Measurements from ENCODE around the gene LENEP.

Gene LENEP

GRCh38 chr1:155023627-155024026, 30.2 kb downstream of the LENEP start:
- no peak overlapping the region for H3K9ac ChIP-seq (ENCODE audit: low read depth, low read length)
- H3K36me3 ChIP-seq (ENCODE audit: control insufficient read depth, insufficient read depth, low read length), result no peaks in the 10 kb centered on the region
- H3K27ac ChIP-seq (ENCODE audit: low read depth, low read length), result no peak overlapping the region
- H3K4me3 ChIP-seq (ENCODE audit: low read depth, low read length), result no peak overlapping the region
- no peaks in the 10 kb centered on the region for H3K27me3 ChIP-seq (ENCODE audit: control insufficient read depth, insufficient read depth, low read length)
- H3K9me3 ChIP-seq (ENCODE audit: control insufficient read depth, insufficient read depth, low read length), result no peaks in the 10 kb centered on the region
- H3K4me1 ChIP-seq (ENCODE audit: control insufficient read depth, insufficient read depth, low read length), result no peaks in the 10 kb centered on the region

- H3K4me3 ChIP-seq (ENCODE audit: low read depth, low read length), result no peak overlapping the region
- H3K9me3 ChIP-seq (ENCODE audit: control insufficient read depth, insufficient read depth, low read length), result no peaks in the 10 kb centered on the region
- no peak overlapping the region for H3K9ac ChIP-seq (ENCODE audit: low read depth, low read length)
- no peaks in the 10 kb centered on the region for H3K36me3 ChIP-seq (ENCODE audit: control insufficient read depth, insufficient read depth, low read length)
- H3K27ac ChIP-seq (ENCODE audit: low read depth, low read length), result no peak overlapping the region
- H3K4me1 ChIP-seq (ENCODE audit: control insufficient read depth, insufficient read depth, low read length), result no peaks in the 10 kb centered on the region
- H3K27me3 ChIP-seq (ENCODE audit: control insufficient read depth, insufficient read depth, low read length), result no peaks in the 10 kb centered on the region
These were observed 30.9 kb downstream of the LENEP start for GRCh38 chr1:155024315-155024714.

GRCh38 chr1:155026154-155026553, 32.8 kb downstream of the LENEP start:
- Histone ChIP-seq H3K9ac (ENCODE audit: low read depth, low read length) (no peak overlapping the region), H3K9me3 (ENCODE audit: control insufficient read depth, insufficient read depth, low read length) (no peaks in the 10 kb centered on the region), H3K4me1 (ENCODE audit: control insufficient read depth, insufficient read depth, low read length) (no peaks in the 10 kb centered on the region), H3K27me3 (ENCODE audit: control insufficient read depth, insufficient read depth, low read length) (no peaks in the 10 kb centered on the region), H3K4me3 (ENCODE audit: low read depth, low read length) (no peak overlapping the region), H3K36me3 (ENCODE audit: control insufficient read depth, insufficient read depth, low read length) (no peaks in the 10 kb centered on the region), H3K27ac (ENCODE audit: low read depth, low read length) (no peak overlapping the region)

GRCh38 chr1:155026588-155026987, 33.2 kb downstream of the LENEP start:
- Histone ChIP-seq H3K9me3 (ENCODE audit: control insufficient read depth, insufficient read depth, low read length) (no peaks in the 10 kb centered on the region), H3K27me3 (ENCODE audit: control insufficient read depth, insufficient read depth, low read length) (no peaks in the 10 kb centered on the region), H3K27ac (ENCODE audit: low read depth, low read length) (no peak overlapping the region), H3K4me3 (ENCODE audit: low read depth, low read length) (no peak overlapping the region), H3K9ac (ENCODE audit: low read depth, low read length) (no peak overlapping the region), H3K36me3 (ENCODE audit: control insufficient read depth, insufficient read depth, low read length) (no peaks in the 10 kb centered on the region), H3K4me1 (ENCODE audit: control insufficient read depth, insufficient read depth, low read length) (no peaks in the 10 kb centered on the region)

- Histone ChIP-seq H3K27ac (ENCODE audit: low read depth, low read length) (no peak overlapping the region), H3K27me3 (ENCODE audit: control insufficient read depth, insufficient read depth, low read length) (no peaks in the 10 kb centered on the region), H3K36me3 (ENCODE audit: control insufficient read depth, insufficient read depth, low read length) (no peaks in the 10 kb centered on the region), H3K4me1 (ENCODE audit: control insufficient read depth, insufficient read depth, low read length) (no peaks in the 10 kb centered on the region), H3K9ac (ENCODE audit: low read depth, low read length) (no peak overlapping the region), H3K4me3 (ENCODE audit: low read depth, low read length) (no peak overlapping the region), H3K9me3 (ENCODE audit: control insufficient read depth, insufficient read depth, low read length) (no peaks in the 10 kb centered on the region)
These were observed 36.3 kb downstream of the LENEP start for GRCh38 chr1:155029513-155030242.

- H3K27ac ChIP-seq (ENCODE audit: low read depth, low read length), result no peak overlapping the region
- no peaks in the 10 kb centered on the region for H3K36me3 ChIP-seq (ENCODE audit: control insufficient read depth, insufficient read depth, low read length)
- no peaks in the 10 kb centered on the region for H3K27me3 ChIP-seq (ENCODE audit: control insufficient read depth, insufficient read depth, low read length)
- no peaks in the 10 kb centered on the region for H3K4me1 ChIP-seq (ENCODE audit: control insufficient read depth, insufficient read depth, low read length)
- H3K4me3 ChIP-seq (ENCODE audit: low read depth, low read length), result no peak overlapping the region
- no peak overlapping the region for H3K9ac ChIP-seq (ENCODE audit: low read depth, low read length)
- H3K9me3 ChIP-seq (ENCODE audit: control insufficient read depth, insufficient read depth, low read length), result no peaks in the 10 kb centered on the region
These were observed 36.9 kb downstream of the LENEP start for GRCh38 chr1:155030243-155030795.

GRCh38 chr1:155030899-155031298, 37.5 kb downstream of the LENEP start:
- Histone ChIP-seq H3K36me3 (ENCODE audit: control insufficient read depth, insufficient read depth, low read length) (no peaks in the 10 kb centered on the region), H3K9ac (ENCODE audit: low read depth, low read length) (no peak overlapping the region), H3K4me3 (ENCODE audit: low read depth, low read length) (no peak overlapping the region), H3K27ac (ENCODE audit: low read depth, low read length) (no peak overlapping the region), H3K4me1 (ENCODE audit: control insufficient read depth, insufficient read depth, low read length) (no peaks in the 10 kb centered on the region), H3K9me3 (ENCODE audit: control insufficient read depth, insufficient read depth, low read length) (no peaks in the 10 kb centered on the region), H3K27me3 (ENCODE audit: control insufficient read depth, insufficient read depth, low read length) (no peaks in the 10 kb centered on the region)

- no peak overlapping the region for H3K9ac ChIP-seq (ENCODE audit: low read depth, low read length)
- no peaks in the 10 kb centered on the region for H3K36me3 ChIP-seq (ENCODE audit: control insufficient read depth, insufficient read depth, low read length)
- no peaks in the 10 kb centered on the region for H3K4me1 ChIP-seq (ENCODE audit: control insufficient read depth, insufficient read depth, low read length)
- no peak overlapping the region for H3K27ac ChIP-seq (ENCODE audit: low read depth, low read length)
- no peaks in the 10 kb centered on the region for H3K27me3 ChIP-seq (ENCODE audit: control insufficient read depth, insufficient read depth, low read length)
- H3K9me3 ChIP-seq (ENCODE audit: control insufficient read depth, insufficient read depth, low read length), result no peaks in the 10 kb centered on the region
- no peak overlapping the region for H3K4me3 ChIP-seq (ENCODE audit: low read depth, low read length)
These were observed 39.5 kb downstream of the LENEP start for GRCh38 chr1:155032886-155033285.

GRCh38 chr1:155033524-155033923, 40.1 kb downstream of the LENEP start, which contains the start of the genes DCST1 and DCST2:
TSS of gene DCST1 (plus strand) at chr1:155033824. CDS start at chr1:155034037, 213 bp downstream.
TSS of gene DCST2 (minus strand) at chr1:155033781. CDS start at chr1:155033701, 80 bp downstream.
- no peak within 1 kb of the TSS for H3K9ac ChIP-seq (ENCODE audit: low read depth, low read length)
- H3K9me3 ChIP-seq (ENCODE audit: control insufficient read depth, insufficient read depth, low read length), result no peaks in the 10 kb centered on the region
- no peaks in the 10 kb centered on the region for H3K36me3 ChIP-seq (ENCODE audit: control insufficient read depth, insufficient read depth, low read length)
- H3K4me3 ChIP-seq (ENCODE audit: low read depth, low read length), result no peak within 1 kb of the TSS
- no peak within 1 kb of the TSS for H3K27ac ChIP-seq (ENCODE audit: low read depth, low read length)
- peaks cover 3% of the 10 kb centered on the region; the same call in 1 of the 2 replicates for H3K27me3 ChIP-seq (ENCODE audit: control insufficient read depth, insufficient read depth, low read length)
- no peaks in the 10 kb centered on the region for H3K4me1 ChIP-seq (ENCODE audit: control insufficient read depth, insufficient read depth, low read length)

GRCh38 chr1:155034318-155035208, 41.2 kb downstream of the LENEP start:
- Histone ChIP-seq H3K27me3 (ENCODE audit: control insufficient read depth, insufficient read depth, low read length) (peaks cover 7% of the 10 kb centered on the region; the same call in 1 of the 2 replicates), H3K4me1 (ENCODE audit: control insufficient read depth, insufficient read depth, low read length) (no peaks in the 10 kb centered on the region), H3K4me3 (ENCODE audit: low read depth, low read length) (no peak overlapping the region), H3K9me3 (ENCODE audit: control insufficient read depth, insufficient read depth, low read length) (no peaks in the 10 kb centered on the region), H3K27ac (ENCODE audit: low read depth, low read length) (no peak overlapping the region), H3K36me3 (ENCODE audit: control insufficient read depth, insufficient read depth, low read length) (no peaks in the 10 kb centered on the region), H3K9ac (ENCODE audit: low read depth, low read length) (no peak overlapping the region)

- no peak overlapping the region for H3K27ac ChIP-seq (ENCODE audit: low read depth, low read length)
- no peak overlapping the region for H3K9ac ChIP-seq (ENCODE audit: low read depth, low read length)
- no peaks in the 10 kb centered on the region for H3K36me3 ChIP-seq (ENCODE audit: control insufficient read depth, insufficient read depth, low read length)
- H3K4me3 ChIP-seq (ENCODE audit: low read depth, low read length), result no peak overlapping the region
- no peaks in the 10 kb centered on the region for H3K9me3 ChIP-seq (ENCODE audit: control insufficient read depth, insufficient read depth, low read length)
- H3K27me3 ChIP-seq (ENCODE audit: control insufficient read depth, insufficient read depth, low read length), result peaks cover 7% of the 10 kb centered on the region; the same call in 1 of the 2 replicates
- H3K4me1 ChIP-seq (ENCODE audit: control insufficient read depth, insufficient read depth, low read length), result no peaks in the 10 kb centered on the region
These were observed 42.5 kb downstream of the LENEP start for GRCh38 chr1:155035936-155036335.

Measured in HUES48 (cell line).